ENCODE data around the gene AGXT.

The AGXT gene

DNA sequence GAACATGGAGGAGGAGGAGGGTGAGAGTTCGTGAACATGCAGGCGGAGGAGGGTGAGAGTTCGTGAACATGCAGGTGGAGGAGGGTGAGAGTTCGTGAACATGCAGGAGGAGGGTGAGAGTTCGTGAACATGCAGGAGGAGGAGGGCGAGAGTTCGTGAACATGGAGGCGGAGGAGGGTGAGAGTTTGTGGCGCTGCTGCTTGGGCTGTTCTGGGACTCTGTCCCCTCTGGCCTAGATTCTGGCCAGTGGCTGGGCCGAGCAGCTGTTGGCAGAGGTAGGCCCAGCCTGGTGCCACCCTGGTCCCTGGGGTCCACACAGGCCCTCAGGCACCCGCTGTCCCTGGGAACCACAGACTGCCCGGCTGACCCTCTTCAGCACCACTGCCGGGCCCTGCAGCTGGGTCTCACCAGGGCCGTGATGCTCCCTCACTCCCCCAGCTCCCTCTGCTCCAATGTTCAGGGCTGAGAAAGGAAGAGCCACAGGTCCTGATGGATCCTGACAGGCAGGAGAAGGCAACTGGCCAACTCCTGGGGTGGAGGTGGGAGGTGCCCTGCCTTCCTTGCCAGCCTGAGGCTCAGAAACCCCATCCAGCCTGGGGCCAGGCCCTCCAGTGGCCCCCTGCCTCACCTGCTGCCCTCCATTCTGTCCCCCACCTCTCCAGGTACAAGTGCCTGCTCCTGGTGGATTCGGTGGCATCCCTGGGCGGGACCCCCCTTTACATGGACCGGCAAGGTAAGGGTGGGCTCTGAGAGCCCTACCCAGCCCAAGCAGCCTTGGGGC is 3.9 kb downstream of the AGXT start:
- H3K36me3 ChIP-seq (ENCODE audit: control insufficient read depth, insufficient read depth, low read length): no peaks in the 10 kb centered on the region
- no peak overlapping the region for H3K27ac ChIP-seq (ENCODE audit: low read depth, low read length, severe bottlenecking)
- WGBS, 2 experiments (ENCODE audit: insufficient coverage in 2 of 2): 93 to 95% methylated on average over 16 to 17 of the region's 17 CpGs
- H3K4me1 ChIP-seq (ENCODE audit: control insufficient read depth, insufficient read depth, low read length, poor library complexity, severe bottlenecking): no peaks in the 10 kb centered on the region
- H3K4me3 ChIP-seq (ENCODE audit: extremely low read depth, insufficient read depth, low read length, poor library complexity, severe bottlenecking): no peak overlapping the region
- no peaks in the 10 kb centered on the region for H3K9me3 ChIP-seq (ENCODE audit: control insufficient read depth, low read length)

DNA sequence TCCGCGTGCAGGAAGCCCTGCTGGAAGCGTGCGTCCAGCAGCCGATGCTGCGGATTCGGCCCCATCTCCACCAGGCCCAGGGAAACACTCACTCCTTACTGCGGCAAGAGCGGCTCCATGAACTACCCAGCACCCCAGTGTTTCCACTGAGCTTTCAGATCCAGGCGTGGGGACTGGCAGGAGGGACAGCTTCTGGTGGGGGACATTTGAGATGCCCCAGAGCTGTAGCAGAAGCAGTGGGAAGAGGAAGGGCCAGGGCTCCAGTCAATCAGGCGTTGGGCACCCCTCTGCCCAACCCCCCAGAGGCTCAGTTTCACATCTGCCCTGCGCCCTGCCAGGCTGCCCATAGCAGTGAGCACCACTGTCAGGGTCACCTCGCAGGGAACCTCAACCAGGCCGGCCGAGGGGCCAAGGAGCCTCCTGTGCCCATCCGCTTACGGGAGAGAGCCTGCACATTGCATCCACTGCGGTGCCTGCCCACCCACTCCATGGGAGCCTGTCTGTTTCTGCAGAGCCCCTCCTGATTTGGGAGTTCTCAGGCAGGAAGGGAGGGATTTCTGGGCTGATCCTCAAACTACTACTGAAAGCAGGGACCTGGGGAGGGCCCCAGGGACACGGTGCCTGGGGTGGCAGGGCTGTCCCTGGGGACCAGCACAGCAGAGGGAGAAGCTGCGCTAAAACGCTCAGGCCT is 4.6 kb downstream of the AGXT start:
- no peaks in the 10 kb centered on the region for H3K36me3 ChIP-seq (ENCODE audit: control insufficient read depth, insufficient read depth, low read length)
- H3K9me3 ChIP-seq (ENCODE audit: control insufficient read depth, low read length): no peaks in the 10 kb centered on the region
- no peak overlapping the region for H3K4me3 ChIP-seq (ENCODE audit: extremely low read depth, insufficient read depth, low read length, poor library complexity, severe bottlenecking)
- H3K27ac ChIP-seq (ENCODE audit: low read depth, low read length, severe bottlenecking): no peak overlapping the region
- WGBS, 2 experiments (ENCODE audit: insufficient coverage in 2 of 2): 93 to 98% methylated on average over 18 of the region's 21 CpGs
- no peaks in the 10 kb centered on the region for H3K4me1 ChIP-seq (ENCODE audit: control insufficient read depth, insufficient read depth, low read length, poor library complexity, severe bottlenecking)

DNA sequence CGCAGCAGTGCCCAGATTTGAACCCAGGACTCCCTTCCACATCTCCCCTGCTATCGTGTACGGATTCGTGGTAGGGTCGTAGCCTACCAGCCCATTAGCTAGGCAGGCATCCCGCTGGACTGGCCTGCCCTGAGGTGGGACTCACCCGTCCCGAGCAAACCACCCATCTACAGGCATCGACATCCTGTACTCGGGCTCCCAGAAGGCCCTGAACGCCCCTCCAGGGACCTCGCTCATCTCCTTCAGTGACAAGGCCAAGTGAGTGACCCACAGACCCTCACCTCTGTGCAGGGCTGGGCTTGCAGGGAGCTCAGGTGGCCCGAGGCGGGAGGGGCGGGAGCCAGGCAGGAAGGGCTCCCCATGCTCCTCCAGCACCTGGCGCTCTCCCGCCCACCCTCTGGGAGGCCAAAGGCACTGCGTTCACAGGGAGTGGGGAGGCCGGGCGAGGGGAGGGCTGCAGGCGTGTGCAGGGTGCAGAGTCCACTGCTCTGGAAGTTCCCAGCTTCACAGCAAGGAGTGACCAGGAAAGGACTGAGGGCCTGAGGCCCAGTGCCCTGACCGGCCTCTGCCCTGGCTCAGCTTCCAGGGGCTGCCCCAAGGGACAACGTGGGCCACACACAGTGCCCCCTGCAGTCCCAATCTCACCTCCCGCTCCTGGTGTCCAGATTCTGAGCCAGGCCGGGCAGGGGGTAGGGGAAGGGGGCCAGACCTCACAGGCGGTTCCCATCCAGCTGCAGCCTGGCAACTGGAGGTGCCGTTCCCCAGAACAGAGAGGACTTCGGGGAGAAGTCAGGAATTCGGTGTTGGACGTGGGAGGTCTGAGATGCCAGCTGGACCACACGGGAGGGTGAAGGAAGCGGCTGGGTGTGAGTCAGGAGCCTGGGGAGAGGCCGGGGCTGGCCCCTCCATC is 5.4 kb downstream of the AGXT start:
- H3K36me3 ChIP-seq (ENCODE audit: control insufficient read depth, insufficient read depth, low read length): no peaks in the 10 kb centered on the region
- H3K4me1 ChIP-seq (ENCODE audit: control insufficient read depth, insufficient read depth, low read length, poor library complexity, severe bottlenecking): no peaks in the 10 kb centered on the region
- H3K9me3 ChIP-seq (ENCODE audit: control insufficient read depth, low read length): no peaks in the 10 kb centered on the region
- H3K4me3 ChIP-seq (ENCODE audit: extremely low read depth, insufficient read depth, low read length, poor library complexity, severe bottlenecking): no peak overlapping the region
- 84 to 89% methylated on average over 31 to 33 of the region's 33 CpGs for WGBS, 2 experiments (ENCODE audit: insufficient coverage in 2 of 2)
- H3K27ac ChIP-seq (ENCODE audit: low read depth, low read length, severe bottlenecking): no peak overlapping the region

DNA sequence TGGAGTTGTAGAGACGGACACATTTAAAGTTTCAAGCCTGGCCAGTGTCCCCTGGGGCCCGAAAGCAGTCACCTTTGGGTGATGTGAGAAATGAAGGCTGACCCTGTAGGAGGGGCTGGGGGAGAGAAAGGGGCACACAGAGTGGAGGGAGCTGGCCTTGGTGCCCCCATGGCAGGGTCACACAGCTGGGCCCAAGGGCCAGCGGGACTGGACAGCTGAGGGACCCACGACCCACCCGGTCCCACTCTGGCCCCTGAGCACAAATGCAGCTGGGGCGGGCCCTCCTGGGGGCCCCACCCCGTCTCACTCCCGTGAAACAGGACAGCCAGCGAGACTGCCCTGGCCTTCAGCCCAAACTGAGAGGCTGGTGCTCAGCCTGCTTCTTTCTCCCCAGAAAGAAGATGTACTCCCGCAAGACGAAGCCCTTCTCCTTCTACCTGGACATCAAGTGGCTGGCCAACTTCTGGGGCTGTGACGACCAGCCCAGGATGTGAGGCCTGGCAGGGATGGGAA is 6.1 kb downstream of the AGXT start:
- H3K36me3 ChIP-seq (ENCODE audit: control insufficient read depth, insufficient read depth, low read length): no peaks in the 10 kb centered on the region
- no peak overlapping the region for H3K4me3 ChIP-seq (ENCODE audit: extremely low read depth, insufficient read depth, low read length, poor library complexity, severe bottlenecking)
- no peaks in the 10 kb centered on the region for H3K9me3 ChIP-seq (ENCODE audit: control insufficient read depth, low read length)
- 92 to 96% methylated on average over 11 to 12 of the region's 12 CpGs for WGBS, 2 experiments (ENCODE audit: insufficient coverage in 2 of 2)
- H3K4me1 ChIP-seq (ENCODE audit: control insufficient read depth, insufficient read depth, low read length, poor library complexity, severe bottlenecking): no peaks in the 10 kb centered on the region
- H3K27ac ChIP-seq (ENCODE audit: low read depth, low read length, severe bottlenecking): no peak overlapping the region

DNA sequence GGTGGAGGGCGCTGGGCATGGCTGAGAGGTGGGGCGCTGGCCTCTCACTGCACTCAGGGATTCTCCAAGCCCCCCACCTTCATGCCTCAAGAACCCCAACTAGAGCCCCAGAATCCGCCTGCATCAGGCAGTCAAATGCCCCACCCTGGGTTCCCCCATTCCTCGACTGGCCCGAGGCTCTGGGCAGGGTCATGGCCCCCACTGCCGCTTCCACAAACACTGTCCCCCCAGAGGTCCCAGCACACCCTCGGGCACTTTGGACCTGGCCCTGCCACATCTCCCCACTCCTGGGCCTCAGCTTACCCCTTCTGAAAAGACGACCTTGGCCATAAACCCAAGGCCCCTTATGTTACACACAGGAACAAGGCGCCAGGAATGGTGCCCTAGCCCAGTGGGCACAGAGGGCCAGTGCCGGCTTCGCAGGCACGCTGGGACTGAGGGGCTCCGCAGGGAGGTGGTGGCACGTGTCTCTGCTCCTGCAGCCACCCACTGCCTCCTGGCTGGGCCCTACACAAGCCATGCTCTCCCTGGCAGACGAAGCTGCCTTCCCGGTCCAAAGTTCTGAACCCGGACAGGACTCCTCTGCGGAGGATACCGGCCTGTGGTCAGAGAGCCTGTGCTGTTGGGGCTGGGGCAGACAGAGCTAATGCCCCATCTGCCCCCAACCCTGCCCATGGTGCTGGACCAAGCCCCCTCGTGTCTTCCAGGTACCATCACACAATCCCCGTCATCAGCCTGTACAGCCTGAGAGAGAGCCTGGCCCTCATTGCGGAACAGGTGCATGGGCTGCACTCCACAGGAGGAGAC is 6.8 kb downstream of the AGXT start:
- Histone ChIP-seq H3K36me3 (ENCODE audit: control insufficient read depth, insufficient read depth, low read length) (no peaks in the 10 kb centered on the region), H3K4me3 (ENCODE audit: extremely low read depth, insufficient read depth, low read length, poor library complexity, severe bottlenecking) (no peak overlapping the region), H3K27ac (ENCODE audit: low read depth, low read length, severe bottlenecking) (no peak overlapping the region), H3K9me3 (ENCODE audit: control insufficient read depth, low read length) (no peaks in the 10 kb centered on the region), H3K4me1 (ENCODE audit: control insufficient read depth, insufficient read depth, low read length, poor library complexity, severe bottlenecking) (no peaks in the 10 kb centered on the region)
- WGBS, 2 experiments (ENCODE audit: insufficient coverage in 2 of 2): 93 to 95% methylated on average over 19 to 20 of the region's 22 CpGs

DNA sequence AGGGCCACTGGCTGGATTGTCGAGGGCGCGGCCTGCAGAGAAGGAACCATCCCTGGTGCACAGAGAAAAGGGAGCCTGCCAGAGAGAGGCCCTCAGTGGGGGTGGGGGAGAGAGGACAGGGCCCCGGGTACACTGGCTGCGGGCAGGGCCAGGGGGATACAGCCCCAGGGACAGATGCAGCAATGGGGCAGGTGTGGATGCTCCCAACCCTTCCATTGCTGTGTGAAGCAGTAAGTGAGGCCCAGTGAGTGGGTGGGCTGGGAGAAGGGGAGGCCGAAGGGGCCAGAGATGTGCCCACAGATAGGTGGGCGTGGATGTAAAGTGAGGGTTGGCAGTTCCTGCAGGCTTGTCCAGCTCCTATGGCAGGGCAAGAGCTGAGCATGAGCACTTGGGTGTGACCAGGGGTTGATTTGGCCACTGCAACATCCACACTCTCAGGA is 7.4 kb downstream of the AGXT start:
- WGBS, 2 experiments (ENCODE audit: insufficient coverage in 2 of 2): 79 to 80% methylated on average over 6 of the region's 7 CpGs
- H3K4me1 ChIP-seq (ENCODE audit: control insufficient read depth, insufficient read depth, low read length, poor library complexity, severe bottlenecking): no peaks in the 10 kb centered on the region
- no peak overlapping the region for H3K27ac ChIP-seq (ENCODE audit: low read depth, low read length, severe bottlenecking)

DNA sequence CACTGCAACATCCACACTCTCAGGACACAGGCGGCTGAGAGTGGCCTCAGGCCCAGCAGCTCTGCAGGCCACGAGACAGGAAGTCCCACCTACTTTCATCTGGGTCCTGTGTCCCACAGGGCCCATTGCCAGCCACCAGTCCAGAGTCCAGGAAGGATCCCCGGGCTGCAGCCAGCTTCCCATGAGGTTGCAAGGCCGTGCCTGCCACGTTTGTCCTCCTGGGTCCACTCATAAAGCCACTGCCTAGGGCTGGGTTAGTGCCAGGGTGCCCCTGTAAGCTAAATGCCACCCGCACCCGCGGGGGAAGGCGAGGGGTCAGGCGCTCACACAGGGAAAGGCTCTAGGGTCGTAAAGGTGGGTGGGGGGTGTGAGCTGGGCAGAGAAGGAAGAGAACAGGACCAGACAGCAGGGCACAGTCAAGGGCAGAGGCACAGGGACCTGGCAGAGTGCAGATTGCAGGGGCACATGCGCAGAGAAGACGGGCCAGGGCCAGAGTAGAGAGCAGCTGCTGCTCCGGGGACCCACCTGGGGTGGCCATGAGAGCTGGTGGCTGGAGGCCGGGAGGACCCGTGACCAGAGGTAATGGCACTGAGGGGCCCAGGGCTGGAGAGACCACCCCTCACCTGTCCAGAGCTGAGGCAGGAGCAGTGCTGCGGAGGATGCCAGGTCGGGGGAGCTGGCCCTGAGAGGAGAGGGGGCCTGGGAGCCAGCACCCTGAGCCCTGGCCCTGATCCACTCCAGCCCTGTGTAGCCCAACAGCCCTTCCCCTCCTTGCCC is 8.0 kb downstream of the AGXT start:
- H3K27ac ChIP-seq (ENCODE audit: low read depth, low read length, severe bottlenecking): no peak overlapping the region
- no peaks in the 10 kb centered on the region for H3K36me3 ChIP-seq (ENCODE audit: control insufficient read depth, insufficient read depth, low read length)
- H3K9me3 ChIP-seq (ENCODE audit: control insufficient read depth, low read length): no peaks in the 10 kb centered on the region
- 87 to 92% methylated on average over 9 to 17 of the region's 18 CpGs for WGBS, 2 experiments (ENCODE audit: insufficient coverage in 2 of 2)
- no peaks in the 10 kb centered on the region for H3K4me1 ChIP-seq (ENCODE audit: control insufficient read depth, insufficient read depth, low read length, poor library complexity, severe bottlenecking)
- no peak overlapping the region for H3K4me3 ChIP-seq (ENCODE audit: extremely low read depth, insufficient read depth, low read length, poor library complexity, severe bottlenecking)

More for the DNA sequence above, 7.4 kb downstream of the AGXT start:
- Histone ChIP-seq H3K4me3 (ENCODE audit: extremely low read depth, insufficient read depth, low read length, poor library complexity, severe bottlenecking) (no peak overlapping the region), H3K36me3 (ENCODE audit: control insufficient read depth, insufficient read depth, low read length) (no peaks in the 10 kb centered on the region), H3K9me3 (ENCODE audit: control insufficient read depth, low read length) (no peaks in the 10 kb centered on the region)

DNA sequence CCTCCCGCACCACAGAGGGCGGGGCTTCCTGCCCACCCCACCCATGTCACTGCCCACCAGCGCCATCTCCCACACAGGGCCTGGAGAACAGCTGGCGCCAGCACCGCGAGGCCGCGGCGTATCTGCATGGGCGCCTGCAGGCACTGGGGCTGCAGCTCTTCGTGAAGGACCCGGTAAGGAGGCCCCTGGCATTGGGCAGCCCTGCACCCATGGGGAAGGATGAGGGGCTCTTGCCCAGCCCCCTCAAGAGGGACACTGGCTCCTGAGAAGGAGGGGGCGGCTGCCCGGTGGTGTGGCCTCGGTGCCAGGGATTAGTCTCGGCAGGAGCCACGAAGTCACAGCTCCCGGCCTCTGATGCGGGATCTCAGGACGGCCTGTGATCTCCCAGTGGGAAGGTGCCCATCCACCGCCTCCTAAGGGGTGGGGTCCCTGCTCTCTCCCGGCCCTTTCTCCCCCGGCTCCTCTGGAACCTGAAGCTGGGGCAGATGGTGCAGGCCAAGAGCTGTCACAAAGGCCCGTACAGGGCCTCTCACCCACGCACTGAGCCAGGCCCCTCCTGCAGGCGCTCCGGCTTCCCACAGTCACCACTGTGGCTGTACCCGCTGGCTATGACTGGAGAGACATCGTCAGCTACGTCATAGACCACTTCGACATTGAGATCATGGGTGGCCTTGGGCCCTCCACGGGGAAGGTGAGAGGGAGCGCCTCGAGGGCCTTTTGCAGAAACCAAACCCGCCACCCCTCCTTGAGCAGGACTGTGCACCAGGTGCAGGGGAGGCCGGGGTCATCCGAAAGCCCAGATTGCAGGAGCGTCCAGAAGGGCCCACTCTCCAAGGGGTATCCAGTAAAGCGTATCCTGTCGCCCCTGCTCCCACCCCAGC is 9.1 kb downstream of the AGXT start:
- WGBS, 2 experiments (ENCODE audit: insufficient coverage in 2 of 2): 91 to 94% methylated on average over 24 to 40 of the region's 40 CpGs
- no peaks in the 10 kb centered on the region for H3K9me3 ChIP-seq (ENCODE audit: control insufficient read depth, low read length)
- H3K27ac ChIP-seq (ENCODE audit: low read depth, low read length, severe bottlenecking): no peak overlapping the region
- H3K36me3 ChIP-seq (ENCODE audit: control insufficient read depth, insufficient read depth, low read length): no peaks in the 10 kb centered on the region
- H3K4me1 ChIP-seq (ENCODE audit: control insufficient read depth, insufficient read depth, low read length, poor library complexity, severe bottlenecking): no peaks in the 10 kb centered on the region
- no peak overlapping the region for H3K4me3 ChIP-seq (ENCODE audit: extremely low read depth, insufficient read depth, low read length, poor library complexity, severe bottlenecking)

Measured in mesodermal cell (in vitro differentiated cells).